H1 (cell line): Measurements from ENCODE around the gene LSM2. TPM values are rescaled to one million over a fixed set of nuclear protein-coding genes. Genes with fewer than 3 reads are reported as not detected.

Experiments
- CTCF ChIA-PET: fragments of 300-600 bp; sonication (Branson Sonifier 250); formaldehyde crosslinking; loops from one replicate; lab custom pipeline; 2021; ENCODE audit not compliant: partially characterized antibody; lab: Charles Lee
- POLR2A ChIA-PET: fragments of 300-600 bp; sonication (Branson Sonifier 250); formaldehyde crosslinking; loops from one replicate; lab custom pipeline; 2021; ENCODE audit warnings: inconsistent platforms; ENCODE audit not compliant: partially characterized antibody; lab: Charles Lee
- DNase-seq, 2 experiments: peaks; one replicate each; pipeline versions ENCODE4 v3.0.0 to v3.0.0-alpha.2; 2010 to 2022; ENCODE audit warnings: low spot score in 2 of 2, low read depth in 1 of 2, mixed read lengths in 1 of 2
- FAIRE-seq: peaks from 2 replicates; lab custom pipeline; 2011; peaks lifted over from hg19 to GRCh38; lab: Jason Lieb, UNC
- H2AFZ ChIP-seq: 2 replicates; pipeline ENCODE4 v1.8.1; 2012; ENCODE audit warnings: low read length, inconsistent platforms
- H2AK5ac ChIP-seq: 2 replicates; pipeline ENCODE4 v1.6.1; 2013; ENCODE audit warnings: low read depth, low read length
- H2BK120ac ChIP-seq: replicated peaks from 2 replicates; pipeline ENCODE3; 2013; ENCODE audit warnings: low read depth, low read length, inconsistent platforms
- H2BK12ac ChIP-seq: 2 replicates; pipeline ENCODE4 v1.6.1; 2013; ENCODE audit warnings: low read depth, low read length
- H2BK15ac ChIP-seq: 2 replicates; pipeline ENCODE4 v1.6.1; 2013; ENCODE audit warnings: low read length
- H2BK20ac ChIP-seq: 2 replicates; pipeline ENCODE4 v1.6.1; 2013; ENCODE audit warnings: low read length
- H2BK5ac ChIP-seq: 2 replicates; pipeline ENCODE4 v1.6.1; 2013; ENCODE audit warnings: low read depth, low read length
- H3K14ac ChIP-seq: 2 replicates; pipeline ENCODE4 v1.6.1; 2013; ENCODE audit warnings: inconsistent platforms; ENCODE audit not compliant: insufficient read length
- H3K18ac ChIP-seq: 2 replicates; pipeline ENCODE4 v1.6.1; 2013; ENCODE audit warnings: low read length; ENCODE audit errors: extremely low read depth
- H3K23ac ChIP-seq: 2 replicates; pipeline ENCODE4 v1.6.1; 2013; ENCODE audit warnings: inconsistent platforms; ENCODE audit not compliant: insufficient read length
- H3K23me2 ChIP-seq: 2 replicates; pipeline ENCODE4 v1.6.1; 2013; ENCODE audit warnings: low read depth, low read length
- H3K27ac ChIP-seq: 2 replicates; pipeline ENCODE4 v1.6.1; 2011; ENCODE audit warnings: low read depth, low read length, inconsistent platforms
- H3K27me3 ChIP-seq, 4 experiments: replicated peaks in 1 of 4; 1 replicate in 1 of 4; 2 replicates in 3 of 4; pipeline versions ENCODE4 v1.6.1 to v1.8.1; 2011 to 2013; ENCODE audit warnings: low read length in 3 of 4, mild to moderate bottlenecking in 3 of 4, inconsistent platforms in 2 of 4, mixed read lengths in 2 of 4, moderate library complexity in 1 of 4; ENCODE audit not compliant: control insufficient read depth in 3 of 4, insufficient read depth in 3 of 4; ENCODE audit errors: extremely low read depth in 1 of 4
- H3K36me3 ChIP-seq, 4 experiments: 2 replicates each; pipeline versions ENCODE4 v1.6.1 to v1.8.1; 2011 to 2013; ENCODE audit warnings: mild to moderate bottlenecking in 4 of 4, low read length in 3 of 4, moderate library complexity in 2 of 4, control low read depth in 1 of 4, inconsistent platforms in 1 of 4; ENCODE audit not compliant: insufficient read depth in 4 of 4, control insufficient read depth in 2 of 4
- H3K4ac ChIP-seq: replicated peaks from 2 replicates; pipeline ENCODE3; 2013; ENCODE audit warnings: low read length, low read depth, mixed read lengths, inconsistent platforms; ENCODE audit not compliant: insufficient read length
- H3K4me1 ChIP-seq, 4 experiments: replicated peaks in 1 of 4; 1 replicate in 1 of 4; 2 replicates in 3 of 4; pipeline versions ENCODE4 v1.6.1 to v1.8.1; 2011 to 2013; ENCODE audit warnings: low read length in 3 of 4, inconsistent platforms in 2 of 4, mixed read lengths in 1 of 4; ENCODE audit not compliant: insufficient read depth in 4 of 4, control insufficient read depth in 3 of 4
- H3K4me2 ChIP-seq, 2 experiments: 2 replicates each; pipeline versions ENCODE4 v1.6.1 to v1.8.1; 2011 to 2013; ENCODE audit warnings: low read depth in 2 of 2, low read length in 2 of 2, control low read depth in 1 of 2, inconsistent platforms in 1 of 2, mild to moderate bottlenecking in 1 of 2; ENCODE audit not compliant: insufficient read depth in 1 of 2
- H3K4me3 ChIP-seq, 4 experiments: fragments of 200-600, 300-600 bp in 1 of 4; sonication (generic), shearing (Covaris generic), sonication (Bioruptor Twin) in 1 of 4; 2 replicates each; pipeline versions ENCODE4 v1.5.1 to v1.8.1; 2011 to 2016; ENCODE audit warnings: low read length in 4 of 4, low read depth in 3 of 4, control low read depth in 2 of 4, inconsistent platforms in 2 of 4, mild to moderate bottlenecking in 2 of 4, mixed read lengths in 1 of 4, moderate library complexity in 1 of 4; ENCODE audit not compliant: insufficient read depth in 2 of 4; ENCODE audit errors: extremely low read depth in 1 of 4
- H3K56ac ChIP-seq: replicated peaks from 2 replicates; pipeline ENCODE3; 2013; ENCODE audit warnings: low read depth, mild to moderate bottlenecking, mixed read lengths, low read length, inconsistent platforms; ENCODE audit not compliant: insufficient read length
- H3K79me1 ChIP-seq: 2 replicates; pipeline ENCODE4 v1.6.1; 2013; ENCODE audit warnings: low read depth, low read length, control low read depth
- H3K79me2 ChIP-seq, 2 experiments: 2 replicates each; pipeline versions ENCODE4 v1.6.1 to v1.8.1; 2012 to 2013; ENCODE audit warnings: low read length in 2 of 2, mild to moderate bottlenecking in 2 of 2, inconsistent platforms in 1 of 2; ENCODE audit not compliant: insufficient read depth in 2 of 2, control insufficient read depth in 1 of 2
- H3K9ac ChIP-seq, 4 experiments: replicated peaks in 1 of 4; 1 replicate in 1 of 4; 2 replicates in 3 of 4; pipeline versions ENCODE4 v1.6.1 to v1.8.1; 2011 to 2013; ENCODE audit warnings: low read depth in 3 of 4, low read length in 3 of 4, control low read depth in 2 of 4, mild to moderate bottlenecking in 2 of 4, moderate library complexity in 2 of 4, inconsistent platforms in 1 of 4; ENCODE audit errors: extremely low read depth in 1 of 4
- H3K9me3 ChIP-seq, 2 experiments: 2 replicates each; pipeline versions ENCODE4 v1.6.1 to v1.8.1; 2012 to 2013; ENCODE audit warnings: mild to moderate bottlenecking in 2 of 2, moderate library complexity in 2 of 2, control low read depth in 1 of 2, inconsistent platforms in 1 of 2, low read depth in 1 of 2, low read length in 1 of 2, mixed read lengths in 1 of 2; ENCODE audit not compliant: insufficient read depth in 2 of 2
- H4K20me1 ChIP-seq, 2 experiments: replicated peaks in 1 of 2; 2 replicates each; pipeline versions ENCODE3 to v1.8.1; 2011 to 2013; ENCODE audit warnings: inconsistent platforms in 2 of 2, low read length in 2 of 2, mild to moderate bottlenecking in 1 of 2; ENCODE audit not compliant: insufficient read depth in 2 of 2, control insufficient read depth in 1 of 2
- H4K5ac ChIP-seq: 2 replicates; pipeline ENCODE4 v1.6.1; 2013; ENCODE audit warnings: low read length, low read depth, mixed read lengths, inconsistent platforms; ENCODE audit not compliant: insufficient read length
- H4K8ac ChIP-seq: 2 replicates; pipeline ENCODE4 v1.8.0; 2013; ENCODE audit warnings: mild to moderate bottlenecking, moderate library complexity, low read length, inconsistent platforms; ENCODE audit not compliant: insufficient read depth; ENCODE audit errors: extremely low read depth
- H4K91ac ChIP-seq: replicated peaks from 2 replicates; pipeline ENCODE3; 2013; ENCODE audit warnings: low read length, mixed read lengths, inconsistent platforms; ENCODE audit not compliant: insufficient read length
- HDAC2 ChIP-seq, 2 experiments: fragments of 300-600 bp in 1 of 2; sonication (generic) in 1 of 2; IDR thresholded peaks; 2 replicates each; pipeline ENCODE4 v1.6.1; 2011 to 2012; ENCODE audit warnings: low read depth in 2 of 2, low read length in 2 of 2, mild to moderate bottlenecking in 2 of 2, moderate library complexity in 2 of 2, borderline replicate concordance in 1 of 2, inconsistent platforms in 1 of 2
- POLR2AphosphoS5 ChIP-seq: IDR thresholded peaks from 2 replicates; pipeline ENCODE4 v1.6.1; 2011; ENCODE audit warnings: low read depth, low read length
- POU5F1 ChIP-seq: IDR thresholded peaks from 2 replicates; pipeline ENCODE4 v1.6.1; 2011; ENCODE audit warnings: low read depth, mild to moderate bottlenecking, low read length, moderate library complexity
- WGBS, 2 experiments: shearing (Covaris generic) in 1 of 2; methylation state at CpG; one replicate each; pipeline versions ENCODE4 v1.1.6 to v1.1.7; 2013 to 2015; ENCODE audit warnings: low lambda C conversion rate in 2 of 2, mixed read lengths in 2 of 2, inconsistent platforms in 1 of 2, low coverage in 1 of 2, missing lambda C conversion rate in 1 of 2; ENCODE audit not compliant: insufficient replicate concordance in 2 of 2, insufficient coverage in 1 of 2, insufficient read length in 1 of 2; ENCODE audit errors: extremely low coverage in 1 of 2, missing lambda C conversion rate in 1 of 2; 5-methylcytosine and 5-hydroxymethylcytosine counted together
- polyA plus RNA-seq, 7 experiments: library from polyadenylated mRNA; depleted of rRNA in 3 of 7; stranded (reverse) in 5 of 7; unstranded in 2 of 7; fragments of >200 nt in 5 of 7; fragments of 200-250 nt in 2 of 7; gene quantifications; 1 replicate in 5 of 7; 2 replicates in 1 of 7; 4 replicates in 1 of 7; pipeline versions ENCODE4 v1.2.1 to v1.2.3, GENCODE V29; 2011 to 2013; ENCODE audit warnings: missing spikeins in 2 of 7, mixed read lengths in 2 of 7
- total RNA-seq: library from RNA; stranded (reverse); fragmentation: NEBNext Ultra II Directional; extraction: Animal tissue kit (Norgen Biotek cat#: 25700); gene quantifications from 2 replicates; pipeline ENCODE4 v1.2.1, GENCODE V29; 2021

Gene LSM2
- total and polyA plus RNA-seq, 2 of the 8 experiments (the other 6 are each of a cell fraction or from before 2014, with no cell fraction given), result 127 to 168 TPM

- H3K14ac ChIP-seq, result no peak overlapping the region
- CTCF ChIA-PET, result interaction anchor here (0.9 to 4.5 kb wide), 7 partner anchors 11 to 86 kb away, joined by 3 to 15 read pairs (median 5); partner anchors contain the start of genes HSPA1B and NEU1
- H3K4me2 ChIP-seq, result peak overlapping the region; percentile 84 to 99
- H3K27me3 ChIP-seq, result no peaks in the 10 kb centered on the region
- H4K20me1 ChIP-seq, result peaks cover 18 to 23% of the 10 kb centered on the region in 2 experiments
- no peak for TF ChIP-seq HDAC2 (IDR thresholded peaks at IDR 0.05; ENCODE audit: borderline replicate concordance in 1 of 2, low read depth in 2 of 2, low read length in 2 of 2)
- TF ChIP-seq POLR2AphosphoS5, result 0 out of 2 replicates have a peak, but pooled peaks have one; percentile 30
- no peak for TF ChIP-seq POU5F1
- TF ChIP-seq, all 59 proteins: peak for 1
- no peak overlapping the region for H2BK20ac ChIP-seq
- H2BK15ac ChIP-seq, result no peak overlapping the region
- 87% methylated on average over 1 of the region's 1 CpG; no CpG with 5 or more reads in 1 of the 2 experiments for WGBS, 2 experiments
- FAIRE-seq (no peak), DNase-seq (no peak)
- peak overlapping the region; percentile 70 to 99 (median 92) for H3K4me3 ChIP-seq
- H2BK120ac ChIP-seq, result no peak overlapping the region
- peaks cover 2 to 9% (median 6%) of the 10 kb centered on the region in 4 experiments; a peak in 4 of 7 replicates for H3K4me1 ChIP-seq
- H4K91ac ChIP-seq, result no peak overlapping the region
- no peak overlapping the region for H3K4ac ChIP-seq
- H2BK12ac ChIP-seq, result no peak overlapping the region
- no peak overlapping the region for H3K56ac ChIP-seq
- H2AFZ ChIP-seq, result no peak overlapping the region
- POLR2A ChIA-PET, result interaction anchor here (0.8 to 11.4 kb wide), 27 partner anchors 10 to 240 kb away, joined by 3 to 189 read pairs (median 6); partner anchors contain the start of genes HSPA1A, HSPA1B, HSPA1L and LY6G6D
- H4K8ac ChIP-seq, result no peak overlapping the region
- peaks cover 17 to 37% of the 10 kb centered on the region in 2 experiments for H3K79me2 ChIP-seq
- no peak overlapping the region for H3K18ac ChIP-seq
- peak overlapping the region; percentile 26 for H2BK5ac ChIP-seq
- no peaks in the 10 kb centered on the region for H3K9me3 ChIP-seq
- no peak overlapping the region for H2AK5ac ChIP-seq
- no peak overlapping the region for H4K5ac ChIP-seq
- peaks cover 34 to 68% (median 48%) of the 10 kb centered on the region in 4 experiments for H3K36me3 ChIP-seq
- H3K9ac ChIP-seq, result peak overlapping the region in 2 of 4 experiments; percentile 20 to 45; a peak in 4 of 7 replicates
- H3K23me2 ChIP-seq, result peaks cover 15% of the 10 kb centered on the region
- H3K23ac ChIP-seq, result no peak overlapping the region
- 0 out of 2 replicates have a peak overlapping the region, but pooled peaks have one; percentile 8 for H3K27ac ChIP-seq
- peaks cover 3% of the 10 kb centered on the region; the same call in 1 of the 2 replicates for H3K79me1 ChIP-seq
These were observed 30.8 kb upstream of the LSM2 start for GRCh38 chr6:31837369-31838113.
